GM12878 (cell line): ENCODE results near the gene FKBP11. TPM values are rescaled to one million over a fixed set of nuclear protein-coding genes. Genes with fewer than 3 reads are reported as not detected.

Experiments used
- BRCA1 ChIP-seq: IDR thresholded peaks from 2 replicates; pipeline ENCODE4 v1.6.1; 2011; ENCODE audit warnings: low read depth, low read length, improper control_type of control experiment
- E2F4 ChIP-seq: IDR thresholded peaks from 2 replicates; pipeline ENCODE4 v1.6.1; 2012; ENCODE audit warnings: low read depth, low read length, improper control_type of control experiment
- EED ChIP-seq: sonication (generic); IDR thresholded peaks from 2 replicates; pipeline ENCODE4 v1.6.1; 2016; ENCODE audit warnings: antibody characterized with exemption, low read depth
- FOXK2 ChIP-seq: fragments of 450-650 bp; IDR thresholded peaks from 2 replicates; pipeline ENCODE4 v1.6.1; 2017; ENCODE audit warnings: mild to moderate bottlenecking, moderate library complexity
- SREBF1 ChIP-seq: IDR thresholded peaks from 2 replicates; pipeline ENCODE4 v1.6.1; 2012; ENCODE audit warnings: mild to moderate bottlenecking, low read length
- SUPT20H ChIP-seq: IDR thresholded peaks from 2 replicates; pipeline ENCODE4 v1.6.1; 2011; ENCODE audit warnings: low read depth, mild to moderate bottlenecking, low read length, moderate library complexity, borderline replicate concordance; ENCODE audit not compliant: control insufficient read depth
- ZNF274 ChIP-seq: IDR thresholded peaks from one replicate; pipeline ENCODE4 v1.8.0; 2011; ENCODE audit not compliant: insufficient read length, insufficient read depth
- ZNF592 ChIP-seq: fragments of 450-650 bp; IDR thresholded peaks from 2 replicates; pipeline ENCODE4 v1.6.1; 2017; ENCODE audit warnings: mild to moderate bottlenecking, moderate library complexity
- polyA plus RNA-seq, 11 experiments: library from polyadenylated mRNA; depleted of rRNA in 4 of 11; unstranded in 6 of 11; stranded (reverse) in 5 of 11; fragments of >200 nt; fragmentation: Nextera tagmentation in 4 of 11; fragmentation: Illumina TruSeq in 1 of 11; extraction: Ambion mirVana in 4 of 11; extraction: Trizol in 1 of 11; gene quantifications; 1 replicate in 1 of 11; 2 replicates in 10 of 11; pipeline versions ENCODE4 v1.2.1 to v1.2.3, GENCODE V29; 2011 to 2016; ENCODE audit warnings: inconsistent platforms in 2 of 11, missing spikeins in 2 of 11, low read depth in 1 of 11
- total RNA-seq, 4 experiments: library from RNA; depleted of rRNA in 3 of 4; stranded (reverse); fragments of >200 nt in 3 of 4; fragmentation: Illumina TruSeq in 1 of 4; extraction: Trizol in 1 of 4; gene quantifications; 2 replicates each; pipeline versions ENCODE4 v1.2.1 to v1.2.3, GENCODE V29; 2013 to 2021

The FKBP11 gene
- total and polyA plus RNA-seq, 10 of the 15 experiments (the other 5 are each of a cell fraction or from before 2014, with no cell fraction given) = 25.0 to 135 (median 56.5) TPM

GRCh38 chr12:48973531-48973930, 48.2 kb upstream of the FKBP11 start (continued):
- TF ChIP-seq SREBF1 = no peak
- TF ChIP-seq ZNF592 = no peak
- TF ChIP-seq ZNF274 = no peak
- TF ChIP-seq BRCA1 = no peak
- TF ChIP-seq SUPT20H = no peak
- no peak for TF ChIP-seq E2F4
- TF ChIP-seq FOXK2 = no peak
- no peak for TF ChIP-seq EED
